ENCODE results near the gene TPCN2.

TPCN2 gene

GRCh38 chr11:69091638-69092165, 43.0 kb downstream of the TPCN2 start:
- Mint-ChIP-seq H3K4me3 (no peak overlapping the region), H3K9me3 (no peaks in the 10 kb centered on the region), H3K36me3 (ENCODE audit: low read depth) (peaks cover 14% of the 10 kb centered on the region), H3K27me3 (ENCODE audit: low read depth) (no peaks in the 10 kb centered on the region), H3K27ac (no peak overlapping the region), H3K4me1 (ENCODE audit: low read depth) (no peaks in the 10 kb centered on the region)
- DNase-seq (ENCODE audit: low spot score): no peak

- no peaks in the 10 kb centered on the region for H3K4me1 Mint-ChIP-seq (ENCODE audit: low read depth)
- H3K36me3 Mint-ChIP-seq (ENCODE audit: low read depth): peaks cover 14% of the 10 kb centered on the region
- DNase-seq (ENCODE audit: low spot score): no peak
- H3K27me3 Mint-ChIP-seq (ENCODE audit: low read depth): no peaks in the 10 kb centered on the region
- H3K27ac Mint-ChIP-seq: no peak overlapping the region
- no peak overlapping the region for H3K4me3 Mint-ChIP-seq
- no peaks in the 10 kb centered on the region for H3K9me3 Mint-ChIP-seq
These were observed 43.5 kb downstream of the TPCN2 start for GRCh38 chr11:69092263-69092662.

DNA sequence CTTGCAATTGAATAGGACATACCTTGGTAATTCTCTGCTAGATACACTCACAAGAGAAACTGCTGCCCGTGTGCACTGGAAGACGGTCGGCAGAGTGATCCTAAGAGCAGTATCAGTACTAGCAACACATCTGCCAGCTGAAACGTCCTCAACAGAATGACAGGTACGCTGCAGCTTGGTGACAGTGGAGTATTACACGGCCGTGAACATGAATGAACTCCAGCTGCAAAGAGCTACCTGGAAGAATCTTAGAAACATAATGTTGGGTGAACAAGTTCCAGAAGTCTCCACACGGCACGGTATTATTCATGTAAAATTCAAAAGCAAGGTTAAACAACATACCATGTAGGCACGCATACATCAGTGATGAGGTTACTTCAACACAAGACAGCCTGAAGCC, 44.4 kb downstream of the TPCN2 start:
- H3K4me1 Mint-ChIP-seq (ENCODE audit: low read depth): no peaks in the 10 kb centered on the region
- H3K4me3 Mint-ChIP-seq: no peak overlapping the region
- peaks cover 14% of the 10 kb centered on the region for H3K36me3 Mint-ChIP-seq (ENCODE audit: low read depth)
- H3K27ac Mint-ChIP-seq: no peak overlapping the region
- DNase-seq (ENCODE audit: low spot score): no peak
- H3K27me3 Mint-ChIP-seq (ENCODE audit: low read depth): no peaks in the 10 kb centered on the region
- no peaks in the 10 kb centered on the region for H3K9me3 Mint-ChIP-seq

DNA sequence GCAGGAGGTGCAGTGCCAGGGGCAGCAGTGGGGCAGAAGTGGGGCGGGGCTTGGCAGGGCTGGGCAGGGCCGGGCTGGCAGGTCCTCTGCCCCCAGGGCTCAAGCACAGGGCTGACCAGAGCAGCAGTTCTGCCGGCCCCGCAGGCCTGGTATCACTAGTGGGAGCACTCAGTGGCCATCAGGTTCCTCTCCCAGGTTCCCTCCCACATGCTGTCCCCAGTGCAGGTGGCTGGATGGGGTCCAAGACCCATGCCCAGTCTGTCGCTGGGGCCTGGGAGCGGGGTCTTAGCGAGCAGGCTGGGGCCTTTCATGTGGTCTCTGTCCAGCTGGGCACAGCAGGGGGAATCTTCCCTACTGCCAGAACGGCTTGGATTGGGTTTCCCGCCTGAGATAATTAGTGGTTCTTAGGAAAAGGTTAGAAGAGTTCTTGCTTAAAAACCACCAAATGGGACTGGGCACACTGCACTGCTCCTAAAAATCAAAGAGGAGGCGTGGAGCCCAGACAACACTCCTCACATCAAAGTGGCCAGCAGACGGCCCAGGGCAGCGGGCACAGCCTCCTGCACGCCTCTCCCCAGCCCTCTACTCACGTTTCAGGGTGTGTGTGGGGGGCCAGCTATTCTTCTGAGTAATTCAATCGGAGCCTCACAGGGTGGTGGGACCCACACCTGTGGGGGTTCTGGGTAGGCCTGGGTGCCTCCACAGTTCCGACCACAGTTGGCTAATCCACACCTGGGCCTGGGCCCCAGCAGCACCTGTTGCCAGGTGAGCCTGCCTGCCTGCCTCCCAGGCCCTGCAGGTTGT, 45.6 kb downstream of the TPCN2 start:
- H3K27ac Mint-ChIP-seq: no peak overlapping the region
- no peak for DNase-seq (ENCODE audit: low spot score)

DNA sequence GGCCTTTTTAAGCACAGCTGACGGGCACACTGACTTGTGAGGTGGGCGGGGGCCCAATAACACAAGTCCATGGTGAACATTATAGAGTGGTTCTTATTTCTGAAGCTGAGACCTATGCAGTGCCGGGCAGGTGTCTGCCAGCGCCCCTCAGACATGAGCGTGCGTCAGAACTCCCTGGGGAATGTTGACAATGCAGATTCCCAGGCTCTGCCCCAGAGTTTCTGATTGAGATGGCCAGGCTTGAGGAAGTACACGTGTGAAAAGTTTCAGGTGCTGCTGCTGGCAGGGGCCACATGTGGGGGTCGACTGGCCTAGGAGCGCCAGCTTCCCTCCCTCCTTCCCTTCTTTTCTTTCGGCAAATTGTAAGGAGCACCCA, 46.2 kb downstream of the TPCN2 start:
- H3K4me3 Mint-ChIP-seq: no peak overlapping the region
- H3K9me3 Mint-ChIP-seq: no peaks in the 10 kb centered on the region
- H3K27me3 Mint-ChIP-seq (ENCODE audit: low read depth): no peaks in the 10 kb centered on the region
- H3K36me3 Mint-ChIP-seq (ENCODE audit: low read depth): peaks cover 8% of the 10 kb centered on the region
- no peak for DNase-seq (ENCODE audit: low spot score)
- H3K4me1 Mint-ChIP-seq (ENCODE audit: low read depth): no peaks in the 10 kb centered on the region
- H3K27ac Mint-ChIP-seq: no peak overlapping the region

More for the DNA sequence above, 45.6 kb downstream of the TPCN2 start:
- Mint-ChIP-seq H3K4me3 (no peak overlapping the region), H3K27me3 (ENCODE audit: low read depth) (no peaks in the 10 kb centered on the region), H3K36me3 (ENCODE audit: low read depth) (peaks cover 11% of the 10 kb centered on the region), H3K9me3 (no peaks in the 10 kb centered on the region), H3K4me1 (ENCODE audit: low read depth) (no peaks in the 10 kb centered on the region)

DNA sequence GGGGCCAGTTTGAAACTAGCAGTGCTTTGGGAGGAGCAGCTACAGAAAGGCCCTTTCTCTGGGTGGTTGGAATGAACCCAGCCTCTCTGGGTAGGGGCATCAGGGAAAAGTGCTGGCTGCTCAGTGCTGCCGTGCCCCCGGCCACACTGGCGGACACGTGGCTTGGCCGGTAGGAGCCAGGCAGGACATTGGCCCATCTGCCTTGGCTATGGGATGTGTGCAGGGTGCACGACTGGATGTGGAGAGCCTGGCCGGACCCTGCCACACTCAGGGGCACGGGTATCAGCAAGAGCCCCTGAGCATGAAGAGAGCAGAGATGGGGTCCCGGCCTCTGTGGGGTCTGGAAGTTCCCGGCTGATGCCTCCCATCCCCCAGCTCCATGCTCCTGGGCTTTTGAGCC, 46.6 kb downstream of the TPCN2 start:
- H3K4me3 Mint-ChIP-seq: no peak overlapping the region
- no peak for DNase-seq (ENCODE audit: low spot score)
- no peaks in the 10 kb centered on the region for H3K9me3 Mint-ChIP-seq
- H3K27ac Mint-ChIP-seq: no peak overlapping the region
- peaks cover 4% of the 10 kb centered on the region for H3K36me3 Mint-ChIP-seq (ENCODE audit: low read depth)
- H3K4me1 Mint-ChIP-seq (ENCODE audit: low read depth): no peaks in the 10 kb centered on the region
- H3K27me3 Mint-ChIP-seq (ENCODE audit: low read depth): no peaks in the 10 kb centered on the region

GRCh38 chr11:69096473-69096872, 47.7 kb downstream of the TPCN2 start:
- Mint-ChIP-seq H3K4me1 (ENCODE audit: low read depth) (no peaks in the 10 kb centered on the region), H3K27ac (no peak overlapping the region), H3K9me3 (no peaks in the 10 kb centered on the region), H3K27me3 (ENCODE audit: low read depth) (no peaks in the 10 kb centered on the region), H3K4me3 (no peak overlapping the region), H3K36me3 (ENCODE audit: low read depth) (peaks cover 3% of the 10 kb centered on the region)
- no peak for DNase-seq (ENCODE audit: low spot score)

GRCh38 chr11:69097263-69097662, 48.5 kb downstream of the TPCN2 start:
- H3K27ac Mint-ChIP-seq: no peak overlapping the region
- H3K27me3 Mint-ChIP-seq (ENCODE audit: low read depth): no peaks in the 10 kb centered on the region
- H3K36me3 Mint-ChIP-seq (ENCODE audit: low read depth): peaks cover 3% of the 10 kb centered on the region
- H3K4me3 Mint-ChIP-seq: no peak overlapping the region
- no peaks in the 10 kb centered on the region for H3K9me3 Mint-ChIP-seq
- no peaks in the 10 kb centered on the region for H3K4me1 Mint-ChIP-seq (ENCODE audit: low read depth)
- no peak for DNase-seq (ENCODE audit: low spot score)

GRCh38 chr11:69099180-69099579, 50.4 kb downstream of the TPCN2 start:
- DNase-seq (ENCODE audit: low spot score): no peak
- H3K27me3 Mint-ChIP-seq (ENCODE audit: low read depth): no peaks in the 10 kb centered on the region
- H3K4me3 Mint-ChIP-seq: no peak overlapping the region
- no peak overlapping the region for H3K27ac Mint-ChIP-seq
- no peaks in the 10 kb centered on the region for H3K4me1 Mint-ChIP-seq (ENCODE audit: low read depth)
- no peaks in the 10 kb centered on the region for H3K9me3 Mint-ChIP-seq
- H3K36me3 Mint-ChIP-seq (ENCODE audit: low read depth): no peaks in the 10 kb centered on the region

- H3K4me3 Mint-ChIP-seq: no peak overlapping the region
- H3K27me3 Mint-ChIP-seq (ENCODE audit: low read depth): no peaks in the 10 kb centered on the region
- H3K27ac Mint-ChIP-seq: no peak overlapping the region
- DNase-seq (ENCODE audit: low spot score): no peak
- H3K4me1 Mint-ChIP-seq (ENCODE audit: low read depth): no peaks in the 10 kb centered on the region
- H3K9me3 Mint-ChIP-seq: no peaks in the 10 kb centered on the region
- H3K36me3 Mint-ChIP-seq (ENCODE audit: low read depth): no peaks in the 10 kb centered on the region
These were observed 51.9 kb downstream of the TPCN2 start for GRCh38 chr11:69100454-69101114.

GRCh38 chr11:69101115-69101791, 52.5 kb downstream of the TPCN2 start:
- H3K27ac Mint-ChIP-seq: no peak overlapping the region
- DNase-seq (ENCODE audit: low spot score): peak; percentile 58
- H3K27me3 Mint-ChIP-seq (ENCODE audit: low read depth): no peaks in the 10 kb centered on the region
- H3K9me3 Mint-ChIP-seq: no peaks in the 10 kb centered on the region
- no peak overlapping the region for H3K4me3 Mint-ChIP-seq
- H3K36me3 Mint-ChIP-seq (ENCODE audit: low read depth): no peaks in the 10 kb centered on the region
- no peaks in the 10 kb centered on the region for H3K4me1 Mint-ChIP-seq (ENCODE audit: low read depth)

GRCh38 chr11:69101792-69102695, 53.3 kb downstream of the TPCN2 start:
- DNase-seq (ENCODE audit: low spot score): no peak
- Mint-ChIP-seq H3K4me1 (ENCODE audit: low read depth) (no peaks in the 10 kb centered on the region), H3K4me3 (no peak overlapping the region), H3K27me3 (ENCODE audit: low read depth) (no peaks in the 10 kb centered on the region), H3K36me3 (ENCODE audit: low read depth) (no peaks in the 10 kb centered on the region), H3K9me3 (no peaks in the 10 kb centered on the region), H3K27ac (no peak overlapping the region)

- H3K27me3 Mint-ChIP-seq (ENCODE audit: low read depth): no peaks in the 10 kb centered on the region
- no peaks in the 10 kb centered on the region for H3K36me3 Mint-ChIP-seq (ENCODE audit: low read depth)
- no peaks in the 10 kb centered on the region for H3K4me1 Mint-ChIP-seq (ENCODE audit: low read depth)
- H3K4me3 Mint-ChIP-seq: no peak overlapping the region
- H3K9me3 Mint-ChIP-seq: no peaks in the 10 kb centered on the region
- H3K27ac Mint-ChIP-seq: no peak overlapping the region
- no peak for DNase-seq (ENCODE audit: low spot score)
These were observed 54.2 kb downstream of the TPCN2 start for GRCh38 chr11:69102732-69103615.

Data from T-helper 2 cell treated with Interferon-gamma antibody and Interleukin-4, amounts not matched to agents 5 μg/mL and 100 μg/mL, for 36 hours (primary cell).